Breast epithelium (tissue), 4 donors: ENCODE measurements around the gene TENT4A. TPM values are rescaled to one million over a fixed set of nuclear protein-coding genes. Genes with fewer than 3 reads are reported as not detected.

Experiments used
- DNase-seq, 2 donors: peaks; one replicate each; pipeline ENCODE4 v3.0.0-alpha.2; 2019; ENCODE audit warnings: low spot score in 2 of 2
- H3K27ac ChIP-seq, 2 donors: fragments of 200-600 bp; sonication (generic) in 1 of 2; one replicate each; pipeline ENCODE4 v1.5.1; 2016 to 2019; ENCODE audit warnings: mild to moderate bottlenecking in 1 of 2
- H3K27me3 ChIP-seq, 2 donors: fragments of 200-600 bp; sonication (generic) in 1 of 2; one replicate each; pipeline versions ENCODE4 v1.5.1 to v1.6.0; 2017 to 2019; ENCODE audit warnings: control low read depth in 1 of 2, mild to moderate bottlenecking in 1 of 2
- H3K36me3 ChIP-seq: fragments of 200-600 bp; one replicate; pipeline ENCODE4 v1.5.1; 2019
- H3K4me1 ChIP-seq, 2 donors: fragments of 200-600 bp; sonication (generic); one replicate each; pipeline ENCODE4 v1.5.1; 2016 to 2019; ENCODE audit warnings: control low read depth in 1 of 2
- H3K4me3 ChIP-seq, 3 donors: fragments of 200-600 bp; sonication (generic); 1 replicate in 2 of 3; 2 replicates in 1 of 3; pipeline ENCODE4 v1.5.1; 2016 to 2019; ENCODE audit warnings: mild to moderate bottlenecking in 3 of 3, moderate library complexity in 2 of 3
- H3K9me3 ChIP-seq, 2 donors: fragments of 200-600 bp; sonication (generic) in 1 of 2; one replicate each; pipeline ENCODE4 v1.5.1; 2016 to 2019; ENCODE audit warnings: control low read depth in 1 of 2
- CTCF ChIP-seq, 3 donors: fragments of 450-650 bp; IDR thresholded peaks; one replicate each; pipeline ENCODE4 v1.5.1; 2016 to 2017; ENCODE audit warnings: antibody characterized with exemption in 3 of 3, mild to moderate bottlenecking in 3 of 3, moderate library complexity in 3 of 3
- POLR2A ChIP-seq: fragments of 450-650 bp; IDR thresholded peaks from one replicate; pipeline ENCODE4 v1.6.1; 2016; ENCODE audit warnings: antibody characterized with exemption, mild to moderate bottlenecking, moderate library complexity
- POLR2AphosphoS5 ChIP-seq, 3 donors: sonication (generic); formaldehyde crosslinking; IDR thresholded peaks; one replicate each; pipeline ENCODE4 v1.6.1; 2017; ENCODE audit warnings: antibody characterized with exemption in 3 of 3
- intact Hi-C: fragments of 100-400 bp; cut with DNase I; formaldehyde crosslinking; loops from one replicate; pipeline ENCODE4 v1.15.1; 2023; ENCODE audit warnings: low total_unique reads
- total RNA-seq, 3 donors: library from RNA; depleted of rRNA; stranded (reverse); fragments of >200 nt; gene quantifications; one replicate each; pipeline ENCODE4 v1.1.0, GENCODE V29; 2016

TENT4A gene
- total RNA-seq, 3 donors from 2014 or later: 24.1 to 26.2 (median 24.8) TPM

GRCh38 chr5:6718161-6718681 lies 5.0 kb downstream of the TENT4A start:
- peaks cover 0 to 24% of the 10 kb centered on the region in 2 donors for H3K4me1 ChIP-seq
- peak in 1 of 2 donors; percentile 7 for DNase-seq
- H3K27me3 ChIP-seq: no peaks in the 10 kb centered on the region
- H3K27ac ChIP-seq: no peak overlapping the region
- no peaks in the 10 kb centered on the region for H3K36me3 ChIP-seq
- no peaks in the 10 kb centered on the region for H3K9me3 ChIP-seq
- TF ChIP-seq POLR2A (no peak), CTCF (IDR thresholded peaks at IDR 0.05) (no peak), POLR2AphosphoS5 (IDR thresholded peaks at IDR 0.05) (no peak)
- H3K4me3 ChIP-seq: peak overlapping the region in 1 of 3 donors; percentile 10
- intact Hi-C loops: no loop called here

- no peaks in the 10 kb centered on the region for H3K36me3 ChIP-seq
- intact Hi-C loops: no loop called here
- no peaks in the 10 kb centered on the region for H3K27me3 ChIP-seq
- H3K4me1 ChIP-seq: peaks cover 0 to 24% of the 10 kb centered on the region in 2 donors
- H3K4me3 ChIP-seq: no peak overlapping the region
- no peaks in the 10 kb centered on the region for H3K9me3 ChIP-seq
- peak in 1 of 2 donors; percentile 10 for DNase-seq
- TF ChIP-seq CTCF (IDR thresholded peaks at IDR 0.05) (no peak), POLR2AphosphoS5 (IDR thresholded peaks at IDR 0.05) (no peak), POLR2A (no peak)
- H3K27ac ChIP-seq: no peak overlapping the region
Measured at GRCh38 chr5:6718718-6719117, 5.5 kb downstream of the TENT4A start.

- H3K4me3 ChIP-seq: no peak overlapping the region
- TF ChIP-seq CTCF (IDR thresholded peaks at IDR 0.05): no peak
- no peak for TF ChIP-seq POLR2AphosphoS5 (IDR thresholded peaks at IDR 0.05)
- no peak for TF ChIP-seq POLR2A
- no peak overlapping the region for H3K27ac ChIP-seq
- H3K9me3 ChIP-seq: no peaks in the 10 kb centered on the region
- H3K4me1 ChIP-seq: peaks cover 0 to 24% of the 10 kb centered on the region in 2 donors
- no peaks in the 10 kb centered on the region for H3K27me3 ChIP-seq
- intact Hi-C loops: no loop called here
- H3K36me3 ChIP-seq: no peaks in the 10 kb centered on the region
- DNase-seq: peak in 1 of 2 donors; percentile 6
Measured at GRCh38 chr5:6719417-6719816, 6.2 kb downstream of the TENT4A start.

- no peak overlapping the region for H3K4me3 ChIP-seq
- DNase-seq: peak in 1 of 2 donors; percentile 3
- no peaks in the 10 kb centered on the region for H3K36me3 ChIP-seq
- peaks cover 0 to 22% of the 10 kb centered on the region in 2 donors for H3K4me1 ChIP-seq
- TF ChIP-seq POLR2A (no peak), POLR2AphosphoS5 (IDR thresholded peaks at IDR 0.05) (no peak), CTCF (IDR thresholded peaks at IDR 0.05) (no peak)
- H3K9me3 ChIP-seq: no peaks in the 10 kb centered on the region
- no peak overlapping the region for H3K27ac ChIP-seq
- intact Hi-C loops: no loop called here
- H3K27me3 ChIP-seq: no peaks in the 10 kb centered on the region
Measured at GRCh38 chr5:6719896-6720560, 6.8 kb downstream of the TENT4A start.

- Histone ChIP-seq H3K27me3 (no peaks in the 10 kb centered on the region), H3K27ac (no peak overlapping the region), H3K4me1 (peaks cover 0 to 18% of the 10 kb centered on the region in 2 donors), H3K4me3 (no peak overlapping the region), H3K9me3 (no peaks in the 10 kb centered on the region), H3K36me3 (no peaks in the 10 kb centered on the region)
- no peak for DNase-seq
- TF ChIP-seq POLR2AphosphoS5 (IDR thresholded peaks at IDR 0.05) (no peak), CTCF (IDR thresholded peaks at IDR 0.05) (no peak), POLR2A (no peak)
- intact Hi-C loops: no loop called here
Measured at GRCh38 chr5:6720561-6720921, 7.3 kb downstream of the TENT4A start.
